NCI-H748 (cell line): ENCODE measurements around the gene TRIAP1.
A peak's percentile ranks its signal among the peaks of the same experiment; 100 is the strongest.
"Not testable (repeated sequence)": the region's sequence is repeated elsewhere in the genome, so short reads cannot be mapped to it uniquely, and the experiment has no call there.

Source experiments
- DNase-seq: peaks from one replicate; lab custom pipeline; 2025; ENCODE audit not compliant: unreplicated experiment; lab: John Stamatoyannopoulos, UW

Gene TRIAP1

DNA sequence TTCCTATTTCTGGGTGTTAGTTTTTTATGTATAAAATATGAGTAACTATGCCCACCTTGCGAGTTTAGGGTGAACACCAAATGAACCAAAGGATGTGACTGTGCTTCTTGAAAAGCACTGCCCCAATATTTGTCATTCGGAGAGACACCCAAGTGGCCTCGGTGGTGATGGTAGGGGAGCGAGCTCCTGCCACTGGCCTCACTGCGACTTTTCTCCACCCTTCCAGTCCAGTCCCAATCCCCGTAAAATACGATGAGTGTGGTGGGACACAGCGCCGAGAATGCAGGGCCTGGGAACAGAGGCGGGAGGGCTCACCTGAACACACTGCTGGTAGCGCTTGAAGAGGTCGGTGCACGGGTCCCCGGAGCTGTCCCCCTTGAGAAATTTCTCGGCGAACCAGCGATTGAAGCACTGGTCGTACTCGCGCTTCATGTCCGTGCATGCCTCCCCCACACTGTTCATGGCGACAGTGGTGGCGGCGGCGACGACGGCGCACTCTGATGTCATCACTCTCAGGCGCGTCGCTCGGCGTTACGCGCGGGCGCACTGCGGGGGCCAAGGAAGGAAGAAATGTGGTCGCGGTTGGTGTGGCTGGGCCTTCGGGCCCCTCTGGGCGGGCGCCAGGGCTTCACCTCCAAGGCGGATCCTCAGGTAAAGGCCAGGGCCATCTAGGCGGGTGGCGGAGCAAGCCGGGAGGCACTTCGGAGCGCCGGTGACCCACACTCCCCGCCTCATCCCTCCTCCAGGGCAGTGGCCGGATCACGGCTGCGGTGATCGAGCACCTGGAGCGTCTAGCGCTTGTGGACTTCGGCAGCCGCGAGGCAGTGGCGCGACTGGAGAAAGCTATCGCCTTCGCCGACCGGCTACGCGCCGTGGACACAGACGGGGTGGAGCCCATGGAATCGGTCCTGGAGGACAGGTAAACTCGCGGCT is at the start of gene TRIAP1, which contains the start of gene GATC:
TRIAP1 (minus strand) TSS at position 474 of the 933 bp plus-strand sequence; CDS start at position 462, 12 bp downstream.
GATC (plus strand) TSS at position 534 of the 933 bp plus-strand sequence; CDS start at position 571, 37 bp downstream.
- DNase-seq = peak; percentile 87

DNA sequence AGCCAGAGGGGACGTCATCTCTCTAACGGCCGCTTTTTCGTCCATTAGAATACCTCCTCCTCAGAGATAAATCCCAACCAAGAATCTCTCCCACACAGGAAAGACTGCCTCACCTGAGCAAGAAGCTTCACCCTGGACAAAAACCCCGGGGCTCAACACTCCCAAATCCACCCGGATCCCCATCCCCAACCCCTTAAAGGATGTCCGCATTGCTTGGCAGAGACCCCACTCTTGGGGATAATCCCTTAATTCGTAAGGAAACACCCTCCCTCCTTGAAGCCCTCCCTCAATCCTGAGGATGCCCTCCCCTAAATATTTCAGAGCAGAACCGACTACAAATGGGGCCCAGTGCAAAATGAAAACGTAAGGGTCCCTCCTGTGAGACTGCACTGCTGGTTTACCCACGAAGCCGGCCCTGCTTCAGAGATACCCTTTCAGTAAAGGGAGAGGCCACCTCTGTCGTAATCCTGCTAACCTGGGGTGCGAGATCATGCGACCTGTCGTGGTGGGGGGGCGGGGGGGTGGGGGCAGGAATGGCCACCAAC is 49.1 kb upstream of the TRIAP1 start:
- peak; percentile 32 for DNase-seq

DNA sequence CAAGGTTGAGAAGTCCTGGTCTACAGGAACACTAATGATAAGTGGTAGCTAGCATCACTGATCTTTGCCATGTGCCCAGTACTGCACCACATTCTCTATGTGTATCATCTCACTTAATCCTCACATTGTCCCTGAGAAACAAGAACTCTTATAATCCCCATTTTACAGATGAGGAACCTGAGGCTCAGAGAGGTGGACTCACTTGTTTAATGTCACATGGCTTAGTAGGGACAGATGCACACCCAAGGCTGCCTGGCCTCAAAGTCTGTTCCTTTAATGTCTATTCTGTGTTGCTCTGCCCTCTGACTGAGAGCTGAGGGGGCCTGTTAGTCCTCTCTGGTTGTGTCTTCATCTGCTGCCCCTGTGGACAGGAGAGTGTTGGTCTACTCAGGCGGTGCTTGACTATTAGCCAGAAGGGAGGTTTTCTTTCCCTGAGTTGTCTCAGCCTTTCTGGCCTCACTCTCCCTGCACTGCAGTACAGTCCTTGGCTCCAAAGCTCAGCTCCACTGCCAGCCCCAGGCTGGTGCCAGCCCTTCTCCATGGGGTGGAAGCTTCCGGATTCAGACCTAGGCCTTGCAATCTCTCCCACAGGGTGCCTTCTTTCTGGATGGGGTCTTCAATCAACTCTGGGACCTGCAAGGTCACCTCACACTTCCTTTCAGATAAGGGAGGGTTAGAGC is 44.8 kb upstream of the TRIAP1 start:
- no peak for DNase-seq

DNA sequence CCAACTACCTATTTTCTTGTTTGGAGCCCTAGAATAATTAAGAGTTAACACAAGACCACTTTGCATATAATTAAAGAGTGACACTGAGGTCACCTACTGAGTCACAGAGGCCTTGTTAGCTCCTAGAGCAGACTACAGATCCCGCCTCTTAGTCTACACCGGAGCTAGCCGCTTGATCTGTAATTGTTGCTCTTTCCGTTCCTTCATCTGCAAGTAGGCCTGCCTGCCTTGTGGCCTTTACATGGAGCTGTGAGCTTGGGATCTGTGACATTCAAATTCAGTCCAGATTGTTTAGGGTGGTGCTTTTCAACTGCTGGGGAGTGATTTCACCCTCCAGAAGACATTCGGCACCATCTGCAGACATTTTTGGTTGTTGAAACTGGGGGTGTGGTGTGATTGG is 44.1 kb upstream of the TRIAP1 start:
- no peak for DNase-seq

DNA sequence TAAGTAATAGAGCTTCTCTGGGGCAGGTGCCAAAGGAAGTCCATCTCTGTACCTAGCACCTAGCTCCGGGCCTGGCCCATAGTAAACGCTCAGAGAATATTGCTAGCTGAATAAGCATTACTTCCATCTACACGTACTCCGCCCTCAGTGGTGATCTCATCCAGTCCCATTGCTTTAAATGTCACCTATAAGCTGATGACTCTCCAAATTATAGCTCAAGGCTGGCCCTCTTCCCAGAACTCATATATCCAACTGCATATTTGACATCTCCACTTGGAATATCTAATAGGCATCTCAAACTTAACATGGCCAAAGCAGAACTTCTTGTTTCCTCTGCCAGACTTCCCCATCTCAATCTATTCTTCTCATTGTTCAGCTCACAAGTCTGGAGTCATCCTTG is 42.8 kb upstream of the TRIAP1 start:
- no peak for DNase-seq

DNA sequence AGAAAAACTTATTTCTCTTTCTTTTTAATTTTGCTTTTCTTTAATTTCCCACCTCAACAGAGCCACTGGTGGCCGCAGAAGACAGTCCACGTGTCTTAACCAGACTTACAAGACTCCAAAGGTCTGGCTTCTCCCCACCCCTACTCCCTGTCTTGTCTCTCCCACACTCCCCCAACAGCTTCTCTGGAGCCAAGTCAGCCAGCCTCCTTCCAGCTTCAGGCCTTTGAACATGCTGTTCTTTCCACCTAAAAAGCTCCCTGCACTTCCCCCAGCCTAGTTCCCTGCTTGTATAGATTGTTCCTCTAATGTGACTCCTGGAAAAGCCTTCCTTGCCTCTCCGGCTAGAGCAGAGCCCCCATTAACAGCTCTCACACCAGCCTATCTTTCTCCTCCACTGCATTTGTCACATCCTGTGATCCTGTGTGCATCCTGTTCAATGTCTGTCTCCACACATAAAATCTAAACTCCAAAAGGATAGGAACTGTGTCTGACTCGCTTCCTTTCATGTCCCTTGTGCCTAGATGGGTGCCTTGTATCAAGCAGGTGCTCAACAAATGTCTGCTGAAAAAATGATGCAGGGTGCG is 42.0 kb upstream of the TRIAP1 start:
- no peak for DNase-seq

DNA sequence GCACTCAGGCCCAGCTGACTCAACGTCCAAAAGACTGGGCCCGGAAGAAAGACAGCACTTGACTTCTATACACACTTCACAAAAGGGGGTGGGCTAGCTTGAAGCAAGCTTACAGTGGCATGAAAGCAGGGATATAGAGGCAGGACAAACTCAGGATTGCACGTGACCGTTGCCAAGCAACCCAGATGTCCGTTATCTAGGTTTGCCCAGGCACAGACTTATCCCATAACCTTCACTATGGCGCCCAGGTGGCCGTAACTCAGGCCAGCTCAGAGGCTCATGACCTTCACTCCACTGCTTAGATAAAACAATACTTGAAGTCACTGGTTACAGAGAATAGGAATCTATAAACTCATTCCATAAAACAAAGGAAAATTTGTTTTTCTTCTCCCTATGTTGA is 41.4 kb upstream of the TRIAP1 start:
- DNase-seq = not testable (repeated sequence)

DNA sequence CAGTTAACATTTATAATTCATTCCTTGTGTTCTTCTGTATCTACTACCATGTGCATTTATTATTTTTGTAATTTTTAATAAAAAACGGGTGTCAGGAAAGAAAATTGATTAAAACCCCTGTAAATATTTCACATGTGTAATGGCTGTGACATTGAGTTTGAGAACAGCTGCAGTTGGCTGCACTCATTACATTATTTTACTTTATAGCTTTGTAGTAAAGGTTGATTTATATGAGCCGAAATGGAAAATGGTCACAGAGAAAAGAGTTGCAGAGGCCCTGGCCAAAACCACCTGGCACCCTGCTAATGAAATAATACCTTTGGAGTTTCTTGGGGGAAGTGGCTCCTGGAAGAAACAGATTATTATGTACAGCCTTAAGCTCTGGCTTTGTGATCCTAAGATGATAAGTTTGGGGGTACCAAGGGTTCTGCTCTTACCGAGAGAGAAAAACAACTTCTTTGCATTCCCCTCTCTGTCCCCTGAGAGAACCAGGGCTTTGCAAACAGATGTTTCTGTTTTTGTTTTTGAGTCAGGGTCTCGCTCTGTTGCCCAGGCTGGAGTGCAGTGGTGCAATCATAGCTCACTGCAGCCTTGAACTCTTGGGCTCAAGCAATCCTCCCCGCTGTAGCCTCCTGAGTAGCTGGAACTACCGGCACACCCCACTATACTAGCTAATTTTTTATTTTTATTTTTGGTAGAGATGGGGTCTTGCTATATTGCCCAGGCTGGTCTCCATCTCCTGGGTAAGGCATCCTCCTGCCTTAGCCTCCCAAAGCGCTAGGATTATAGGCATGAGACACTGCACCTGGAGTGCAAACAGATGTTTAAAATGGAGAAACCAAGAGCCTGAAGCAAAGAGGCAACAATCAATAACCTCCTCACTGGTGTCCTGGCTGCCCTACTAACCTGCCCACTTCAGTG is 40.0 kb upstream of the TRIAP1 start:
- DNase-seq = no peak

DNA sequence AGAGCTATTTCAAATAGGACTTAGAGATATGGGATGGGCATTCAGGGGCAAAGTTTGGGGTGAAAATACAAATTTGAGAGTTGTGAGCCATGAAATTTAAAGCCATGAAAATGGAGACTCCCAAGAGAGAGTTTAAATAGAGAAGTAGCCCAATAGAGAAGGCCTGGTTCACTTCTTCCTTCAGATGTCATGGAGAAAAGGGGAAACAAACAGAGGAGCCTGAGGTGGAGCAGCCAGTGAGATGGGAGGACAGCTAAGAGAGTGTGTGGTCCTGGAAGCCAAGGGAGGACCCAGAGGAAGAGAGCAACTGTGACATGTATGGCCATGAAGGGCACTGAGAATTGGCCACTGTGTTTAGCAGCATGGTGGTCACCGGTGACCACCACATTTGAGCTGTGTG is 37.4 kb upstream of the TRIAP1 start:
- DNase-seq = no peak

DNA sequence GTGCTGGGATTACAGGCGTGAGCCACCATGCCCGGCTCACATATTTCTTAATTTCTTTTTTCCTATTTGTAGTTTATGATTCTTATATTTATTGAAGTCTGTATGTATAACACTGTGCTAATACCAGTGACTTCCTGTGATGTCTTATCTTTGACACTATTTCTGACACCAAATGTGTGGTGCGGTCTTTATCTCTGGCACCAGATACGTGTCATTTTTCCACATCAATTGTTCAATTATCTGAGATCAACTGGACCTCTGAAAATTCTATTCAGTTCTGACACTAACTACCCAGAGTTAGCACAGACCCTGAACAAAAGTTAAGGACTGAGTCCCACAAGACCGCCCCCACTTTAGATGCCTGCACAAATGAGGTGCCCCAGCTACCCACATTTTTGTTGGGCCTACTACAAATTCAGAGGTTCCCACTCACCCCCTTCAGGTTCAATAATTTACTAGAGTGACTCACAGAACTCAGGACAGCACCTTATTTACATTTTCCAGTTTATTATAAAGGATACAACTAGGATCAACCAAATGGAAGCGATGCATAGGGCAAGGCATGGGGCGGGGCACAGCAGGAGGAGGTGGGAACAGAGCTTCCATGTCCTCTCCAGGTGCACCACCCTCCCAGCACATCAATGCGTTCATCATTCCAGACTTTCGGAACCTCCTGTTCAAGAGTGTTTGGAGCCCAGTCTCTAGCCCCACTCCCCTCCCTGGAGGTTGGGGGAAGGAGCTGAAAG is 35.0 kb upstream of the TRIAP1 start:
- DNase-seq = no peak

DNA sequence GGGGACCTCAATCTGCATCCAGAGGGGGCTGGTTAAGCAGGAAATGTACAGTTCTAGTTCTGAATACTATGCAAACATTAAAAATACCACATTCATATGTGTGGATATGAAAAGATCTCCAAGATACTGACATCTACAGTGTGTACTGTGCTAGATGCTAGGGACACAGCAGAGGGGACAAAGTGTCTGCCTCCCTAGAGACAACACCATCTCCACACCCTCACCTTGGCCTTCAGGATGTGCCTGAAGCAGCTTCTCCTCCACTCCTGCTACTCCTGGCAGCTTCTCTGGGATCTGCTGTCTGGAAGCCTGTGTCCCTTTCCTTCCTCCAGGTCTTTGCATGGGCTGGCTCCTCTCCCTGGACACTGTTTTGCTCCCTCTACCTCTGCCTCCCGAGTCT is 34.0 kb upstream of the TRIAP1 start:
- DNase-seq = no peak

DNA sequence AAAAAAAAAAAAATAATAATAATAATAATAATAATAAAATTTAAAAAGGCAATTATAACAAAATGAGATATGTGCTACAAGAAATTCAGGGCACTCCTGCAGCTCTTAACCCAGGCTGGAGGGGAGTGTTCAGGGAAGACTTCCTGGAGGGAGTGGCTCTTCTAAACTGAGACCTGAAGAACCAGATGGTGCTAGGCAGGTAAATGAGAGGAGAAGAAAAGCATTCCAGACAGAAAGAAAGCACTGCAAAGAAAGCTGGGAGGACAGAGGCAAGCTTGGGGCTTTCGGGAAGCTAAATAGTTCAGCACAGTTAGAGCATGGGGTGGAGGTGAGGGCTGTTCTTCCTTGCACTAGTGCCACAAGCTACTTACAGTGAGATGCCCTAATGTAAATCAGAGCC is 33.3 kb upstream of the TRIAP1 start:
- no peak for DNase-seq

DNA sequence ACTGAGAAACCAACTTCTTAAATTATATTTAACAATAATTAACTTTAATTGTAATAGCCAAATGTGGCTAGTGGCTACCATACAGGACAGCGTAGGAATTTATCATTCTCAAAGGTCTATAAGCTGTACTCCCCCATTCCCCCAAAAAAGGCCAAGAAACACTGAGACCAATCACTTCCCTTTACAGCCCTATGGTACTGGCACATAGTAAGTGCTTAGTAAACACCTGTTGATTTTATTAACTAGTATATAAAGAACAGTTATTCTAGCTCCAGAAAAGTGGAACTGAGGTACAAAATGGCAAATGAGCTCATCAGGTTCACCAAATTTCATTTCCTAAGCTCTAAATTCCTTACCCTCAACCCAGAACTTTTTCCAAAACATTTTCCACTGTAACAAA is 29.5 kb upstream of the TRIAP1 start:
- DNase-seq = no peak

DNA sequence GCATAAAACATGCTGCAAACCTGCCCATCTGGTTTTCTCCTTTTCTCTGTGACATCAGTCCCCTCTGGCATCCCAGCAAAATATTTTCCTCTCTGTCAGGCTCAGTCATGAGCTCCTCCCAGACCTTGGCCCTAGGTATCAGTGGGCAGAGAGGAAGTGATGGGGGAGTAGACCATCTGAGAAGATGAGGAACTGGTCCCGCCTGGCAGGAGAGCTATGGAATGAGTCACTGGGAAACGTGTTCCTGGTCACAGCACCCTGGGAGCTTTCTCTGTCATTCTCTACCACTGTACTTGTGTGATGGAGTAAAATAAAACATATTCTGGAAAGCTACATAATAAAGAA is 28.4 kb upstream of the TRIAP1 start:
- peak; percentile 29 for DNase-seq

DNA sequence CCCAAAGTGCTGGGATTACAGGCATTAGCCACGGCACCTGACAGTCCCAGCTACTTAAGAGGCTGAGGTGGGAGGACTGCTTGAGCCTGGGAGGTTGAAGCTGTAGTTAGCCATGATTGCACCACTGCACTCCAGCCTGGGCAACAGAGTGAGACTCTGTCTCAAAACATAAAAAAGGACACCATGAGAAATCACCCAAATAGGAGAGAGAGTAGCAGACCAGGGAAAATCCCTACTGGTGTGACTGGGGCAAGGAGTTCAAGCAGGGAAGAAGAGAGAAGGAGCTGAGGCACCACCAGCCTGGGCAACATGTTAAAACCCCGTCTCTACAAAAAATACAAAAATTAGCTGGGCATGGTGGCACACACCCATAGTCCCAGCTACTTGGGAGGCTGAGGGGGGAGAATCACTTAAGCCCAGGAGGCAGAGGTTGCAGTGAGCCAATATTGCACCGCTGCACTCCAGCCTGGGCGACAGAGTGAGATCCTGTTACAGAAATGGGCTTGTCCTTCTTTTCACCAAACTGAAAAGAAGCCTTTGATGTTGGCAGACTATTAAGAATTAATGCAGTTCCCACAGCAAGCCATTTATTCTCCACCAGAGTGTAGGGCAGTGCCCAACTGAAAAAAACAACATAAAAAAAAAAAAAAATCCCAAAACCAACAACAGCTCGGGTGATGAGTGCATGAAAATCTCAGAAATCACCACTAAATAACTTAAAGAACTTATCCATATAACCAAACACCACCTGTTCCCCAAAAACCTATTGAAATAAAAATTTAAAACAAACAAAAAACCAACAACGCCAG is 27.8 kb upstream of the TRIAP1 start:
- no peak for DNase-seq

DNA sequence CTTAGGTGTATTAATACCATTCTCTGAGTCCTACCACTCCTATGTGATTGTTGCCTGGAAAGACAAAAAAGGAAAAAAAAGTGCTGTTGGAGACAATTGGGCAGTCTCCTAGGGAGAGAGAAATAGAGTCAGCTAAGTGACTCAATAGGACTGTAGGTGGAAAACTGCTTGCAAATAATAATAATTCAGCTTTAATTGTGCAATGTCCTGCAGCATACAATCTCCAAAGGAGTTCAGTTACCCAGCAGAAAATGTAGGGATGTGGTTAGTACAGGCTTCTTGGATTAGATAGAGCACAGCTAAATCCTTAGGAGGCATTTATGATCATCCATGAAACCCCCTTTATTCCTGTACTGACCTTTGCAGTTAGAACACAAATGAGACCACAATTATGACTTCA is 26.3 kb upstream of the TRIAP1 start:
- no peak for DNase-seq

DNA sequence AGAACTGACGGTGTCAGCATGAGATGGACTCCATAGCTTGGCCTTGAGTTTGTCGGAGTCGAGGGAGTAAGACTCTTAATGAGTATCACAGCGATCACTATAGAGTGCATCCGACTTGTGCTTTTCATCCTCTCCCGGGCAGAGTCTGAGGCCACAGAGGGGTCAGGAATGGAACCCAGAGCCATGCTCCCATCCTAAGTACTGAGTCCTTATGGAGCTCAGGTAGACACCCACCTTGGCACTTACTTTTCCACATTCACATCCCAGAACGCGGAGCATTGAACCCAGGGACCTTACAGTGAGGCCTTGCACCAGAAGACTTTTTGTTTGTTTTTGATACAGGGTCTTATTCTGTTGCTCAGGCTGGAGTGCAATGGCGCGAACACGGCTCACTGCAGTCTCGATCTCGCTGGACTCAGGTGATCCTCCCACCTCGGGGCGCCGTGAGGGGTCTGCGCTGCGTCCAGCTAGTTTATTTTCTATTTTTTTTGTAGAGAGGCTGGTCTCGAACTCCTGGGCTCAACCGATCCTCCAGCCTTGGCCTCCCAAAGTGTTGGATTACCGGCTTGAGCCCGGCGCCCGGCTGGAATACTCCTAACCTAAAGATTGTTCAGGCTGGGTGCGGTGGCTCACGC is 24.1 kb upstream of the TRIAP1 start:
- DNase-seq = peak; percentile 53

DNA sequence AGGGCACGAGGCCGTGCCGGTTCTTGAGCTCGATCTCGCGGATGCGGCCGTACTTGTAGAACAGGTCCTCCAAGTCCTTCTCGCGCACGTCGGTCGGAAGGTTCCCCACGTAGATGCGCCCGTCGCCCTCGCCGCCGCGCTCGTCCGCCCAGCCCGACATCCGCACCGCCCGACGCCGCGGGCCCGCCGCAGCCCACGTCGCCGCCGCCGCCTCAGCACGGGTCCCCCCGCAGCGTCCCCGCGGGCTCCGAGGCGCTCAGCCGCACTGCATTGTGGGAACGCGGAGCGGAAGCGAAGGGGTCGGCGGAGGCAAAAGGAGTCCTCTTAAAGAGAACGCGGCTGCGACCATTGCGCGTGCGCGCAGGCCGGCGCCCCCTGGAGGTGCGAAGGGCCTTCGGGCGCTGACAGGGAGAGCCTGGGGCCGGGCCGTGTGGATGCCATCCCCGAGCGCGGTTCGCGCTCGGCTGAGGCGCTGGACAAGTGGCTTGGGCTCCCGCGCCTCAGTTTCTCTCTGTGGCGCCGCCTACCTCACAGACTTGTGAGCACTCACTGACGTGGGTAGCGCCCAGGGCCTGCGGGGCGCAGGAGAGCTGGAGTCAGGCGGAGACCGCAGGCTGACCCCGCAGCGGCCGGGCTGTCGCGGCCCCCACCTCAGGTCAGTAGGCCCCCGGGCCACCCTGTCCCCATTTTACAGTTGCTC is 23.4 kb upstream of the TRIAP1 start, which contains the start of gene SRSF9:
SRSF9 (minus strand) TSS at position 299 of the 700 bp plus-strand sequence; CDS start at position 160, 139 bp downstream.
- DNase-seq = peak; percentile 97
